GM04504 (cell line): ENCODE data around the gene RASD2.
"Not testable (repeated sequence)": the region's sequence is repeated elsewhere in the genome, so short reads cannot be mapped to it uniquely, and the experiment has no call there.

Source experiments
- DNase-seq: peaks from one replicate; pipeline ENCODE4 v3.0.0-alpha.2; 2012; ENCODE audit warnings: low read depth

The RASD2 gene, protein sequence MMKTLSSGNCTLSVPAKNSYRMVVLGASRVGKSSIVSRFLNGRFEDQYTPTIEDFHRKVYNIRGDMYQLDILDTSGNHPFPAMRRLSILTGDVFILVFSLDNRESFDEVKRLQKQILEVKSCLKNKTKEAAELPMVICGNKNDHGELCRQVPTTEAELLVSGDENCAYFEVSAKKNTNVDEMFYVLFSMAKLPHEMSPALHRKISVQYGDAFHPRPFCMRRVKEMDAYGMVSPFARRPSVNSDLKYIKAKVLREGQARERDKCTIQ

DNA sequence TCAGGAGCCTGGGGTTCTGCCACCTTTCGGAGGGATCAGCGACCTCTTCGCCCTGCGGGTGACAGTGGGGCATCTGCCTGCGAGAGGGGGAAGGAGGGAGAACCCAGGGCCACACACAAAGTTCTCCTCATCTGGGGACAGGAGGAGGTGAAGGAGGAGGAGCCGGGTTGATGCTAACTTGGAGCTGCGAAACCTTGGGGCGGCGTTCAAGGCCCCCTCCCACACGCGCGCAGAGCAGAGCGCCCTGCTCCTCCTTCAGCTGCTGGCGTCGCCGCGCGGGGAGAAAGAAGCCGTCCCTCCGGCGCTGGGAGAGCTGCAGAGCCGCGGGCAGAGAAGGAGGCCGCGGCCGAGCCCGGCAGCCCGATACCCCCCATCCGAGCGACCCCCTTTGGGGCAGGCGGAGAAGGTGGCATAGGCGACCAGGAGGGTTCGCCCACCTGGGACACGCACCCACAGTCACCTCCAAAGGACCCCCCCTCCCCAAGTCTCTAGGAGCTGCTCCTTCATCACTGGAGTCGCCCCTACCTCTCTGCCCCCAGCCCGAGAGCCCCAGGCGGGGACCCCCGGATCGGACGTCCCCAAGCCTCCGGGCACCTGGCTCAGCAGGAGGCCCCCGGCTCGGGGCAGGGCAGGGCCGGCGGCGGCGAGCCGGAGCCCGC, at the start of gene RASD2:
RASD2 (plus strand) TSS at position 237 of the 659 bp plus-strand sequence. CDS start 5,979 bp downstream, outside the sequence.
- no peak for DNase-seq

DNA sequence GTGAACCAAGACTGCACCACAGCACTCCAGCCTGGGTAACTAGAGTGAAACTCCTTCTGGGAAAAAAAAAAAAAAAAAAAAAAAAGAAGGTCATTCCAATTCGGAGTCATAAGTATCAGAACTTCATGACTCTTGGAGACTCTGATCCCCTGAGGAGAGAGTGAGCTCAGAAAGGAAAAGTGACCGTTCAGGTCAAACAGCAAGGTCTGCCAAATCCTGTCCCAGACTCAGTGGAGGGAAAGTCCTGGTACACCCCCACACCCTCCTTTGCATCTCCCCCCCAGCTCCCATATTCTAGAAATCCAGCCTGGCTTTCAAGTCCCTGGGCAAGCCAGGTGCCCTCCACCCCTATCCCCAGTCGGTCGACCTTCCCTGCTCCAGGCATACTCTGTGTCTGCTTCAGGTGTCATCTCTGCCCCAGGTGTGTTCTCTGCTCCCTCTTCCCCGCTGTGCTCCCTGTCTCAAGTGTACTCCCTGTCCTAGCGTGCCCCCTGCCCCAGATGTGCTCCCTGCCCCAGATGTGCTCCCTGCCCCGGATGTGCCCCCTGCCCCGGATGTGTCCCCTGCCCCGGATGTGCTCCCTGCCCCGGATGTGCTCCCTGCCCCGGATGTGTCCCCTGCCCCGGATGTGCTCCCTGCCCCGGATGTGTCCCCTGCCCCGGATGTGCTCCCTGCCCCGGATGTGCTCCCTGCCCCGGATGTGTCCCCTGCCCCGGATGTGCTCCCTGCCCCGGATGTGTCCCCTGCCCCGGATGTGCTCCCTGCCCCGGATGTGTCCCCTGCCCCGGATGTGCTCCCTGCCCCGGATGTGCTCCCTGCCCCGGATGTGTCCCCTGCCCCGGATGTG, 49.3 kb upstream of the RASD2 start:
- DNase-seq = not testable (repeated sequence)

GRCh38 chr22:35491908-35492380, 48.7 kb upstream of the RASD2 start:
- no peak for DNase-seq

DNA sequence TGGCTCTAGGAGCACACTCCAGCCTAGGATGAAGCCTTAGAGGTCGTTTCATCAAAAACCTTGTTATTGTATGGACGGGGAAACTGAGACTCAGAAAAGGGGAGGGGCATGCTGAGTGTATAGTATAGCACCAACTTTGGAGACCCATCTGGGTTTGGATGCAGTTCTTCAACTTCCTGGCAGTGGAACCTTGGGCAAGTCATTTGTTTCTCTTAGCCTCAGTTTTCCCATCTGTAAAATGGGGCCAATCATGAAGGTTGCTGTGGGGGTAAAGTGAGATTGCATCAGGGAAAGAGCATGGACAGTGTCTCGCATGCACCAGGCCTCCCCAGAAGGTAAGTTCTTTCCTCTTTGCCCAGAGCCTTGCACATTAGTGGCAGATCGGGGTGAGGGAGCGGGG, 47.6 kb upstream of the RASD2 start:
- DNase-seq = no peak

GRCh38 chr22:35495711-35496110, 44.9 kb upstream of the RASD2 start:
- DNase-seq = not testable (repeated sequence)

DNA sequence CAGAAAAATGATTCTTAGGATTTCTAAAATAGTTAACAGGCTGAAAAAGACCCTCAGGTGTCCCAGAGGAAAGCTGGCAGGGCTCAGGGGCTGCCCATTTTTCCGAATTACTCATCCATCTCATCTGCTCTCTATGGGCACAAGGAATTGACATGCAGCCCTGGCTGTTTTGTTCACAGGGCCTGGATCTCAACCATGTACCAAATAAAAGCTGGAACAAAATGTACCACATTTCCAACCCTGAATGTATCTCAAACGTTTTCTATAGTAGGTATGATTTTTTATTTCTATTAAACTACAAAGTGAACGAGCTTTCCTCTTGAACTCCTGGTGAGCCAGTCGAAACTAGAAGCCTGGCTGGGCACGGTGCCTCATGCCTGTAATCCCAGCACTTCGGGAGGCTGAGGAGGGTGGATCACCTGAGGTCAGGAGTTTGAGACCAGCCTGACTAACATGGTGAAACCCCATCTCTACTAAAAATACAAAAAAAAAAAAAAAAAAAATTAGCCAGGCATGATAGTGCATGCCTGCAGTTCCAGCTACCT, 43.8 kb upstream of the RASD2 start:
- DNase-seq = no peak

DNA sequence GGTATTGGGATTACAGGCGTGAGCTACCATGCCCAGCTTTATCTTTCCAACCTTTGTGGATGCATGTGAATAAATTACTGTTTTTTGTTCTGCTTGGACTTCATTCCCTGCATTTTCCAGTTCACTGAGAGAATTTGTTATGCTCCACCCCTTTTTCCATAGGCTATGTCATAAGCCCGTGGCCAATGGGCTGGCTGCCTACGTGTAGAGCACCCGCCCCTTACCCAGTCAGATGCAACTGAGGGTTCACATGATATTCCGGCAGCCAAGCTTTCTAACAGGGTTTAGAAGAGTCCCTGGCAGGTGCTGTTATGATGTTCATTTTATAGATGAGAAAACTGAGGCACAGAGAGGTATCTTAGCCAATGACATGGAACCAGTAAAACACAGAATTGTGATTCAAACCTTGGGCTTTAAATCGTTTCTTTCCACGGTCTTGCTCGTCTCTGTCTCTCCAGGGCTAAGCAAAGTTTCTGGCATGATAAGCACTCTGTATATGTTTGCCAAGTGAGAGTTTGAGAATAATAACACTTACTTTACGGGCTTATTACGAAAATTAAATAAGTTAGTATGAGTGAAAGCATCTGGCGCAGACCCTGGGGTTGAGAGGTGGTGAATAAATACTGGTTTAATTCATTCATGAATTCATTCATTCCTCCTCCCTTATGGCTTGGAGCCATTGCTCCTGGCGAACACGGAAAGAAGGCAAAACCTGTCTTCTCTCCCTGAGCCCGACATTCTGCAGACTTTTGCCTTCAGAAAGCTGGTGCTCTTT, 42.4 kb upstream of the RASD2 start:
- no peak for DNase-seq

DNA sequence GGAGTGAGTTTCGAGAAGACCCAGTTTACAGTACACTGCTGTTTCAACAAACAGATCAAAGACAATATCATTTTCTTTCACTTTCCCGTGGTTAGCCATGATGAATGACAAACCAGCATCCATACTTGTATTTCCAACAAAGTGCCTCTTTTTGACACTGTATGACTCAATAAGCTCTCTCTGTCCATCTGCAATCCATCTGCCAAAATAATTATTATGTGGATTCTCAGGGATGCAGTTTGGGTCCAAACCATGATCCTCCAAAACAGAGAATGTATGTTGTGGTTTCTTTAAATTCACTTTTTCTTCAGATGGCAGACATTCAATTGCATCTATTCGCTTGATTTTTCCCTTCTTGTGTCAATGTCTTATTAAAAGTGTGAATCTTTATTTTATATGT, 37.8 kb upstream of the RASD2 start:
- DNase-seq = no peak

- DNase-seq = no peak
These were observed 35.0 kb upstream of the RASD2 start for GRCh38 chr22:35505399-35506258.

DNA sequence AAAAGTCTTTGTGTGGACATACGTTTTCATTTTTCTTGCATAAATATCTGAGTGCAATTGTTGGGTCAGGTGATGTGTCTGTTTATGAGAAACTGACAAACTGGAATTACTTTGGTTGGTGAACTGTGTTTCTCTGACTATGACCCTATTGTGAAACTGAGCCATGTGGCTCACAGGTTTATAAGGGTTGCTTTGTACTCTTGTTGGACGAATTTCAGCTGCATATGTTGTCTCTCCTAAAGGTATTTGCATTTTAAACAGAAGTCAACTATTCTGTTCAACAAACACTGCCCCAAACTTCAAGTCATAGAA, 34.4 kb upstream of the RASD2 start:
- DNase-seq = no peak

GRCh38 chr22:35507851-35508250, 32.8 kb upstream of the RASD2 start:
- DNase-seq = not testable (repeated sequence)

DNA sequence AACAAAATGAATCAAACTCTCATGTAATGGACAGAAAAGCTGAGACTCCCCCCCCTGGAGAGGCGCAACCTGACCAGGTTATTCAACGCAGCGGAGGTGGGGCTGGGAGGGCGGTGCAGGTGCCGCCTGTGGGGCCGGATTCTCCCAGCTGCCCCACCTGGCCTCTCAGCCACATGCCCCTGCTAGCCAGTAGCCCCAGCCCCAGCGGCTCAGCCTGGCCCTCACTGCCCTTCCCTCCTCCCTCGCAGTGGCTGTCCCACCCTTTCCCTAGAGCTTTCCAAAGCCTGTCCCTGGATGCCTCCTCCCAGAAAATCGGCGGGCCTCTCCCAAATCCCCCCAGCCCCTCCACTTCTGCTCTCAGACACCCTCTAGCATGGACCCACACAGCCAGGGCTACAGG, 31.2 kb upstream of the RASD2 start:
- DNase-seq = no peak

GRCh38 chr22:35509960-35510359, 30.7 kb upstream of the RASD2 start:
- DNase-seq = no peak

DNA sequence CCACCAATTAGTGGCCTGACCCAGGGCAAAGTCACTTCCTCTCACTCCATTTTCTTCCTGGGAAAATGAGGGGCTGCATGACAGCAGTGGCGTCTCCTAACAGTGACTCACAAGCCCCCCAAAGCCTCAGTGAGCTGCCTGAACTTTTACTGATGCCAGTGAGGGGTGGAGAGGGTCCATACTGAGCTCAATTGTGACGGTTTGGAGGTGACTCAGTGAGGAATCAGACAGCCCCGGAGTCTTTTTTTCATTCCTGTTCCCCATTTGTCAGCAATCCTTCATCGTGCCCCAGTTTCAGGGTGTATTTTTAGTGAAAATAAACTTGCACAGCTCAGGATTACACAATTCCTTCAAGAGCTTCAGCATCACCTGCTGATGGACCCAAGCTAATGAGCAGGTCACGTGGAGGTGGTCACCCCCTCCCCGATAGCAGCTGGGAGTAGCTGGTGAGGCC, 30.1 kb upstream of the RASD2 start:
- DNase-seq = no peak

DNA sequence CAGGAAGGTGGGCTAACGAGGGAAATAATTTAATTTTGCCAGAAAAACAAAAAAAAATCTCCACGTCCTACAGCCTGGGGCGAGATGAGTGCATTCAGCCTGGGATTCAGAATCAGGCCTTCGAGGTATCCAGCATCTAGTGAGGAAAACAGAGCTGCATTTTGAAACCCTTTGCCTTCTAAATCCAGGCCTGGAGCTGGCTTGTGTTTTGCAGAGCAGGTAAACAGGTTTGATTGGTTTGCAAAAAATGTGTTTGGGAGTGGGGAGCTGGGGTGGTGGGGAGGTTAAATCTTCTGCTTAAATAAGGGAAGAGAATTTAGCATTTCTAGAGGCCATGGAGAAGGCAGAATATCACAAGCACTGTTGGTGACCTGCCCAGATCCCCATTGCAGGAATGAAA, 29.7 kb upstream of the RASD2 start:
- no peak for DNase-seq

- no peak for DNase-seq
These were observed 26.3 kb upstream of the RASD2 start for GRCh38 chr22:35514366-35514765.

DNA sequence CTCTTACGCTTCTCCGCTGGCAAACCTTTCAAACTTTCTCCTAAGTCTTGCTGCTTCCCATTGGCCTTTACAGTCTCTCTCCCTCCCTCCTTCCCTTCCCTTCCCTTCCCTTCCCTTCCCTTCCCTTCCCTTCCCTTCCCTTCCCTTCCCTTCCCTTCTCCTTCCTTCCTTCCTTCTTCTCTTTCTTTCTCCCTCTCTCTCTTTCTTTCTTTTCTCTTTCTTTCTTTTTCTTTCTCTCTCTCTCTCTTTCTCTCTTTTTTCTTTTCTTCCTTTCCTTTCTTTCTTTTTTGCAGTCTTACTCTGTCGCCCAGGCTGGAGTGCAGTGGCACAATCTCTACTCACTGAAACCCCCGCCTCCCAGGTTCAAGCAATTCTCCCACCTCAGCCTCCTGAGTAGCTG, 24.7 kb upstream of the RASD2 start:
- DNase-seq = not testable (repeated sequence)

- no peak for DNase-seq
These were observed 23.9 kb upstream of the RASD2 start for GRCh38 chr22:35516723-35517122.

DNA sequence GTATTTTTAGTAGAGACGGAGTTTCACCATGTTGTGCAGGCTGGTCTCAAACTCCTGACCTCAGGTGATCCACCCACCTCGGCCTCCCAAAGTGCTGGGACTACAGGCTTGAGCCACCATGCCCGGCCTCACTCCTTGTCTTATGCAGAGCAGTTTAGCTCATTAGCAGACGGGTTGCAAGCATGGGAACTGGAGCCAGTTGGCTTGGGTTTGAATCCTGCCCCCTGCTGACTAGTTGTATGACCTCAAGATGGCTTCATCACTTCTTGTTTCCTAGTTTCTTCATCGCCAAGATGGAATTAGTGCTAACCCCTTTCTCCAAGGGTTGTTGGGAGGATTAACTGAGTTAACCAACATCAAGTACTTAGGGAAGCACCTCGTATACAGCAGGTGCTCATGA, 23.4 kb upstream of the RASD2 start:
- DNase-seq = no peak

DNA sequence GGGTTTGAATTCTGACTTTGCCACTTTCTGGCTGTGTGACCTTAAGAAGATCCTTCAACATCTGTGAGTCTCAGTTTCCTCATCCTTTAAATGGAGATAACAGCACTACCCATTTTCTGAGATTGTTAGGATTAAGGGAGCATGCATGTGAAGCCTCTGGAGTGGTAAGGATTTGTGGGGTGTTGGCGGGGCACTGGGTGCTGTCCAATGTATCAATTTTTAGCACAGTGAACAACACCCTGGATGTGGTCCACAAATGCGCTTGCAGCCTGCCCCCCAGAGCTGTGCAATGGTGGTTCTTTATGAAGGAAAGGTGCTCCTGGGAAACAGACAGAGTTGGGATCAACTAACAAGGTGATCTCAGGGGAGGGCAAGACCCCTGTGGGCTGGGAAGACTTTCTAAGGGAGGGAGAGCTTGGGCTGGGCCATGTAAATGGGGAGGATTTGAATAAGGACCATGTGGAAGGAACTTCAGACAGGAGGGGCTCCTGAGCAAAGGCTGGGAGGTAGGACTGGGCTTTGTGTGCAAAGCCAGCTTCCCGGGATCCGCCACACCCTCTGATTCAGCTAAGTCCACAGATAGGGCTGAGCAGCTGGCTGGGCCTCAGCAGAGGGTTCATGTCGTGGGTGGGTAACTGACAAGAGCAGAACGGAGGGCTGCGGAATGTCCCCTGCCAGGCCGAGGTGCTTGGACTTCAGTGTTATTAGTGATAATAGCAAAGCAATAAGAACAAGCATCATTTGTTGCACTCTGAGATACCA, 22.7 kb upstream of the RASD2 start:
- no peak for DNase-seq
